GM18519 (cell line): ENCODE measurements around the gene SYT12.

Experiments used
- ATAC-seq: cut with Tn5 transposase; IDR thresholded peaks from one replicate; pipeline ENCODE4 v1.9.1; 2021; ENCODE audit warnings: mild to moderate bottlenecking, moderate library complexity; ENCODE audit not compliant: unreplicated experiment, low FRiP score

Gene SYT12

GRCh38 chr11:67090717-67091116 is 67.8 kb downstream of the SYT12 start:
- ATAC-seq = no peak

GRCh38 chr11:67095214-67095507 is 72.2 kb downstream of the SYT12 start:
- no peak for ATAC-seq

GRCh38 chr11:67098799-67099429 is 76.0 kb downstream of the SYT12 start:
- no peak for ATAC-seq

DNA sequence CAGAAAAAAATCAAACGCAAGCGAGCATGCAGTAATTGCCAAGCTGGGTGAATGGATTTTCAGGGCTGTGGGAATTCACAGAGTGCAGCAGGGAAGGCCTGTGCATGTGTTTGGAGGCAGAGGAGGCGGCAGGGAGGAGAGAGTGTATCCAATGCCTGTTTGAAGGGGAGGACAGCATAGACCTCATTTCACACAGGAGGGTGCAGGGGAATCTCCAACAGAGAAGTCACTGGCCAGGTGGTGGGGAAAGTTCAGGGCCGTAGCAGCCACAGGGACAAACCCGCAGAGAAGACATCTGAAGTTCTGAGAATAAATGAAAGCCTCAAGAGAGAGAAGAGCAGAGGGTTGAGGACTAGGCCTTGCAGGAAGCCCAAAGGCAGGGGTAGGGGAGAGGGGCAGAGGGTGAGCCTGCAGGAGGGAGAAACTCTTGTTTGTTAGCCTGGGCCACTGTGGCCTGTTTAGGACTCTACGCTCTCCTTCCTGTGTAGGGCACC is 76.9 kb downstream of the SYT12 start:
- no peak for ATAC-seq
